ENCODE measurements around the gene NLRP7. TPM values are rescaled to one million over a fixed set of nuclear protein-coding genes. Genes with fewer than 3 reads are reported as not detected.
"Not testable (repeated sequence)": the region's sequence is repeated elsewhere in the genome, so short reads cannot be mapped to it uniquely, and the experiment has no call there.

The NLRP7 gene
- total and polyA plus RNA-seq, 4 experiments from 2014 or later: not detected

GRCh38 chr19:54904261-54904660 is 43.1 kb downstream of the NLRP7 start:
- H3K9me3 ChIP-seq (ENCODE audit: control insufficient read depth in 1 of 2, low read length in 2 of 2); H3K4me3 Mint-ChIP-seq; H3K9me3 Mint-ChIP-seq; H3K36me3 Mint-ChIP-seq; H3K4me1 Mint-ChIP-seq; H3K27me3 Mint-ChIP-seq; H3K27ac Mint-ChIP-seq; H3K4me1 ChIP-seq (ENCODE audit: insufficient read depth, low read length); H3K27me3 ChIP-seq (ENCODE audit: insufficient read depth, low read length); H3K27ac ChIP-seq (ENCODE audit: low read depth, low read length); CTCF ChIA-PET (ENCODE audit: partially characterized antibody); intact Hi-C loops (cut with micrococcal nuclease); DNase-seq; POLR2A ChIA-PET (ENCODE audit: partially characterized antibody); H3K36me3 ChIP-seq (ENCODE audit: insufficient read depth, low read length); H3K4me3 ChIP-seq (ENCODE audit: low read length in 2 of 2): not testable (repeated sequence)

- POLR2A ChIA-PET (ENCODE audit: partially characterized antibody): no interaction called here
- peaks cover 8 to 15% of the 10 kb centered on the region in 2 donors for H3K27me3 Mint-ChIP-seq
- Histone ChIP-seq H3K4me3 (ENCODE audit: low read length in 2 of 2) (no peak overlapping the region), H3K27me3 (ENCODE audit: insufficient read depth, low read length) (no peaks in the 10 kb centered on the region), H3K4me1 (ENCODE audit: insufficient read depth, low read length) (no peaks in the 10 kb centered on the region), H3K36me3 (ENCODE audit: insufficient read depth, low read length) (no peaks in the 10 kb centered on the region), H3K27ac (ENCODE audit: low read depth, low read length) (no peak overlapping the region), H3K9me3 (ENCODE audit: control insufficient read depth in 1 of 2, low read length in 2 of 2) (no peaks in the 10 kb centered on the region)
- intact Hi-C loops (cut with micrococcal nuclease): no loop called here
- no peaks in the 10 kb centered on the region for H3K36me3 Mint-ChIP-seq
- H3K9me3 Mint-ChIP-seq: peaks cover 0 to 5% (median 0%) of the 10 kb centered on the region in 8 donors
- CTCF ChIA-PET (ENCODE audit: partially characterized antibody): no interaction called here
- no peaks in the 10 kb centered on the region for H3K4me1 Mint-ChIP-seq
- H3K27ac Mint-ChIP-seq: no peak overlapping the region
- no peak overlapping the region for H3K4me3 Mint-ChIP-seq
- DNase-seq: no peak
These were observed 44.0 kb downstream of the NLRP7 start for GRCh38 chr19:54903303-54903702.

- intact Hi-C loops (cut with micrococcal nuclease): no loop called here
- H3K4me1 ChIP-seq (ENCODE audit: insufficient read depth, low read length): no peaks in the 10 kb centered on the region
- Mint-ChIP-seq H3K4me1 (no peaks in the 10 kb centered on the region), H3K9me3 (peaks cover 0 to 5% (median 0%) of the 10 kb centered on the region in 8 donors), H3K27me3 (peaks cover 8 to 23% of the 10 kb centered on the region in 2 donors), H3K27ac (no peak overlapping the region), H3K36me3 (no peaks in the 10 kb centered on the region), H3K4me3 (no peak overlapping the region)
- no peaks in the 10 kb centered on the region for H3K9me3 ChIP-seq (ENCODE audit: control insufficient read depth in 1 of 2, low read length in 2 of 2)
- ChIA-PET POLR2A (ENCODE audit: partially characterized antibody) (no interaction called here), CTCF (ENCODE audit: partially characterized antibody) (interaction anchor here (0.7 kb wide), 1 partner anchor 9 kb away, joined by 3 read pairs; no protein-coding TSS in a partner anchor)
- H3K4me3 ChIP-seq (ENCODE audit: low read length in 2 of 2): no peak overlapping the region
- no peak overlapping the region for H3K27ac ChIP-seq (ENCODE audit: low read depth, low read length)
- H3K27me3 ChIP-seq (ENCODE audit: insufficient read depth, low read length): no peaks in the 10 kb centered on the region
- H3K36me3 ChIP-seq (ENCODE audit: insufficient read depth, low read length): no peaks in the 10 kb centered on the region
- no peak for DNase-seq
These were observed 45.3 kb downstream of the NLRP7 start for GRCh38 chr19:54902061-54902460.

GRCh38 chr19:54901153-54901552 is 46.2 kb downstream of the NLRP7 start:
- H3K9me3 Mint-ChIP-seq; H3K27ac Mint-ChIP-seq; H3K4me3 ChIP-seq (ENCODE audit: low read length in 2 of 2); H3K27me3 ChIP-seq (ENCODE audit: insufficient read depth, low read length); H3K4me3 Mint-ChIP-seq; H3K4me1 Mint-ChIP-seq; CTCF ChIA-PET (ENCODE audit: partially characterized antibody); H3K27ac ChIP-seq (ENCODE audit: low read depth, low read length); intact Hi-C loops (cut with micrococcal nuclease); DNase-seq; POLR2A ChIA-PET (ENCODE audit: partially characterized antibody); H3K9me3 ChIP-seq (ENCODE audit: control insufficient read depth in 1 of 2, low read length in 2 of 2); H3K36me3 ChIP-seq (ENCODE audit: insufficient read depth, low read length); H3K36me3 Mint-ChIP-seq; H3K4me1 ChIP-seq (ENCODE audit: insufficient read depth, low read length): not testable (repeated sequence)
- peaks cover 7 to 24% of the 10 kb centered on the region in 2 donors for H3K27me3 Mint-ChIP-seq

GRCh38 chr19:54899646-54900045 is 47.7 kb downstream of the NLRP7 start:
- H3K4me3 Mint-ChIP-seq; H3K9me3 Mint-ChIP-seq; DNase-seq; H3K4me3 ChIP-seq (ENCODE audit: low read length in 2 of 2); H3K36me3 ChIP-seq (ENCODE audit: insufficient read depth, low read length); H3K27me3 ChIP-seq (ENCODE audit: insufficient read depth, low read length); intact Hi-C loops (cut with micrococcal nuclease); POLR2A ChIA-PET (ENCODE audit: partially characterized antibody); H3K9me3 ChIP-seq (ENCODE audit: control insufficient read depth in 1 of 2, low read length in 2 of 2); H3K36me3 Mint-ChIP-seq; H3K4me1 Mint-ChIP-seq; H3K4me1 ChIP-seq (ENCODE audit: insufficient read depth, low read length); CTCF ChIA-PET (ENCODE audit: partially characterized antibody); H3K27ac ChIP-seq (ENCODE audit: low read depth, low read length): not testable (repeated sequence)
- Mint-ChIP-seq H3K27ac (peak overlapping the region in 1 of 7 donors; percentile 3), H3K27me3 (peaks cover 6 to 20% of the 10 kb centered on the region in 2 donors)

- H3K27ac Mint-ChIP-seq; CTCF ChIA-PET (ENCODE audit: partially characterized antibody); H3K36me3 Mint-ChIP-seq; H3K36me3 ChIP-seq (ENCODE audit: insufficient read depth, low read length); H3K4me3 ChIP-seq (ENCODE audit: low read length in 2 of 2); H3K9me3 Mint-ChIP-seq; H3K4me3 Mint-ChIP-seq; H3K4me1 Mint-ChIP-seq; H3K27me3 ChIP-seq (ENCODE audit: insufficient read depth, low read length); POLR2A ChIA-PET (ENCODE audit: partially characterized antibody); DNase-seq; H3K27ac ChIP-seq (ENCODE audit: low read depth, low read length); H3K9me3 ChIP-seq (ENCODE audit: control insufficient read depth in 1 of 2, low read length in 2 of 2); intact Hi-C loops (cut with micrococcal nuclease); H3K4me1 ChIP-seq (ENCODE audit: insufficient read depth, low read length): not testable (repeated sequence)
- peaks cover 7 to 21% of the 10 kb centered on the region in 2 donors for H3K27me3 Mint-ChIP-seq
These were observed 48.6 kb downstream of the NLRP7 start for GRCh38 chr19:54898685-54899084.

- intact Hi-C loops (cut with micrococcal nuclease): no loop called here
- no peak overlapping the region for H3K27ac ChIP-seq (ENCODE audit: low read depth, low read length)
- no peaks in the 10 kb centered on the region for H3K4me1 ChIP-seq (ENCODE audit: insufficient read depth, low read length)
- H3K36me3 ChIP-seq (ENCODE audit: insufficient read depth, low read length): no peaks in the 10 kb centered on the region
- no peak overlapping the region for H3K4me3 Mint-ChIP-seq
- H3K9me3 Mint-ChIP-seq: peaks cover 0 to 9% (median 0%) of the 10 kb centered on the region in 8 donors
- H3K4me1 Mint-ChIP-seq: no peaks in the 10 kb centered on the region
- H3K36me3 Mint-ChIP-seq: no peaks in the 10 kb centered on the region
- H3K27me3 ChIP-seq (ENCODE audit: insufficient read depth, low read length): no peaks in the 10 kb centered on the region
- CTCF ChIA-PET (ENCODE audit: partially characterized antibody): no interaction called here
- DNase-seq: no peak
- H3K27ac Mint-ChIP-seq: no peak overlapping the region
- peaks cover 7 to 24% of the 10 kb centered on the region in 2 donors for H3K27me3 Mint-ChIP-seq
- no peaks in the 10 kb centered on the region for H3K9me3 ChIP-seq (ENCODE audit: control insufficient read depth in 1 of 2, low read length in 2 of 2)
- POLR2A ChIA-PET (ENCODE audit: partially characterized antibody): no interaction called here
- no peak overlapping the region for H3K4me3 ChIP-seq (ENCODE audit: low read length in 2 of 2)
These were observed 51.3 kb downstream of the NLRP7 start for GRCh38 chr19:54896036-54896435.

GRCh38 chr19:54894106-54894505 is 53.2 kb downstream of the NLRP7 start:
- H3K4me1 ChIP-seq (ENCODE audit: insufficient read depth, low read length); H3K36me3 ChIP-seq (ENCODE audit: insufficient read depth, low read length); H3K4me3 ChIP-seq (ENCODE audit: low read length in 2 of 2); H3K27ac ChIP-seq (ENCODE audit: low read depth, low read length); CTCF ChIA-PET (ENCODE audit: partially characterized antibody); H3K9me3 Mint-ChIP-seq; H3K36me3 Mint-ChIP-seq; H3K27ac Mint-ChIP-seq; DNase-seq; POLR2A ChIA-PET (ENCODE audit: partially characterized antibody); H3K4me1 Mint-ChIP-seq; intact Hi-C loops (cut with micrococcal nuclease); H3K27me3 ChIP-seq (ENCODE audit: insufficient read depth, low read length); H3K4me3 Mint-ChIP-seq; H3K9me3 ChIP-seq (ENCODE audit: control insufficient read depth in 1 of 2, low read length in 2 of 2): not testable (repeated sequence)
- H3K27me3 Mint-ChIP-seq: peaks cover 7 to 28% of the 10 kb centered on the region in 2 donors

All from CD4-positive, alpha-beta memory T cell (primary cell).